Stimulated activated CD8-positive, alpha-beta memory T cell treated with anti-CD3 and anti-CD28 coated beads, Interleukin-4, amount 100 ng/mL, for 48 hours (primary cell): ENCODE measurements around the gene BARX2.

Source experiments
- DNase-seq: peaks from one replicate; pipeline ENCODE4 v3.0.0-alpha.2; 2020

Gene BARX2

GRCh38 chr11:129443276-129443675 lies 67.6 kb downstream of the BARX2 start:
- no peak for DNase-seq

DNA sequence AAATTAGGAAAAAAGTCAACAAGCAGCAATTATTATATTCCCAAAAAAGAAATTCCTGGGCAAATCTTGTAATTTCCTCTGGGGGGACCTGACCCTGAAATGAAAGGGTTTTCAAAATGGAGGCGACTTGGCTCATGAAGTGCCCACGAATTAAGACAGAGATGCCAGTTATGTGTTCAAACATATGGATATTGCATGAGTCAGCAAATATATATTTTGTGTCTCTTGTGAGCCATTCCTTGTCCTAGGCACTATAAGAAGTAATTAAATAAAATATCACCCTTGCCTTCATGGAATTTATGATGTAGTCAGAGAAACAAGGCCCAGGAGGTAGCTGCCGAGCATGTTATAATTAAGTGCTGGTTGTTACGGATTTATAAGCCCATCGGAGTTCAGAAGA lies 68.6 kb downstream of the BARX2 start:
- DNase-seq = no peak

GRCh38 chr11:129445226-129445625 lies 69.6 kb downstream of the BARX2 start:
- no peak for DNase-seq

GRCh38 chr11:129446572-129446971 lies 70.9 kb downstream of the BARX2 start:
- DNase-seq = no peak

- no peak for DNase-seq
Observed at GRCh38 chr11:129447654-129448239, 72.1 kb downstream of the BARX2 start.

DNA sequence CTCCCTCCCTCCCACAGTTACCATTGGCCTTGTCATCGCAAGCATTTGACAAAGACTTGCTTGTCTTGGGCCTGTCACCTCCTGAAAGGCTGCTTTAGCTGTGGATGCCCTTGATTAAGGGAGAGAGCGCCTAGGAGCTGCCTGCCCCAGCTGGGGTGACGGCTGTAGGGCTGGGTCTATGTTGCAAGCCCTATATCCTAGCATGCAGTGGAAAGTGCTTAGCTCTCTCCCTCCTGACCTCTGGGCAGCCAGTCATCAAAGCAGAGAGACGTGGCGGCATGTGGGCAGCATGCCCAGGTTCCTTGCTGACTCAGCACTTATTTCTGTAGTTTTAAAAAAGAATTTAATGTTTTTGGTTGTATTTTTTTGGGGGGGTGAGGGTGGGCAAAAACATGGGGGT lies 75.9 kb downstream of the BARX2 start:
- DNase-seq = no peak

- no peak for DNase-seq
Observed at GRCh38 chr11:129453293-129453721, 77.7 kb downstream of the BARX2 start.

DNA sequence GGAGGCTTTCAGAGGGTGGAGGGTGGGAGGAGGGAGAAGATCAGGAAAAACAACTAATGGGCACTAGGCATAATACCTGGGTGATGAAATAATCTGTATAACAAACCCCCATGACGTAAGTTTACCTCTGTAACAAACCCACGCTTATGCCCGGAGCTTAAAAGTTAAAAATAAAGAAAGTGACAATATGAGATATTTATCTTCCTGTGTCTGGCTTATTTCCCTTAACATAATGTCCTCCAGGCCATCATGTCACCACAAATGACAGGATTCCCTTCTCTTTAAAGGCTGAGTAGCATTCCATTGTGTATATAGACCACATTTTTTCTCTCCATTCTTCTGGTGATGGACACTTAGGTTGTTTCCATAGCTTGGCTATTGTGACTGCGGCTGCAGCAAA lies 79.5 kb downstream of the BARX2 start:
- no peak for DNase-seq

GRCh38 chr11:129455756-129456655 lies 80.4 kb downstream of the BARX2 start:
- DNase-seq = no peak

GRCh38 chr11:129457321-129457720 lies 81.7 kb downstream of the BARX2 start:
- no peak for DNase-seq

DNA sequence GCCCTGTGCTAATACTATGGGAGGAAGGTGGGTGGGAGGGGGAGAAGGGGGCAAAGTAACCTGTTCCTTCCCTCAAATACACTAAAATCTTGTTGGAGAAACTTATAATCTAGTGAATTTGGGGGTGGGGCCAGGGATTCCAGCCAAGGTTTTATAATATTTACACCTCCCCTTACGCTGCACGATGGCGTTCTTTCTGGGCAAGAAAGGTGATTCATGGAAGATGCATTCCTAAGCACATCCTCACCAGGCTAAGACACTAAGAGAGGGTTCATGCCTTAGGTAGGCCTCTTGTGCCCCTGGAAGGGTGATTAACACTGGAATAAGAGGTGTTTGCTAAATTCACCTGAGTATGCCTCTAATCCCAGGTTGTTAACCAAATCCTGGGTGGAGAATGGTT lies 82.6 kb downstream of the BARX2 start:
- DNase-seq = no peak

DNA sequence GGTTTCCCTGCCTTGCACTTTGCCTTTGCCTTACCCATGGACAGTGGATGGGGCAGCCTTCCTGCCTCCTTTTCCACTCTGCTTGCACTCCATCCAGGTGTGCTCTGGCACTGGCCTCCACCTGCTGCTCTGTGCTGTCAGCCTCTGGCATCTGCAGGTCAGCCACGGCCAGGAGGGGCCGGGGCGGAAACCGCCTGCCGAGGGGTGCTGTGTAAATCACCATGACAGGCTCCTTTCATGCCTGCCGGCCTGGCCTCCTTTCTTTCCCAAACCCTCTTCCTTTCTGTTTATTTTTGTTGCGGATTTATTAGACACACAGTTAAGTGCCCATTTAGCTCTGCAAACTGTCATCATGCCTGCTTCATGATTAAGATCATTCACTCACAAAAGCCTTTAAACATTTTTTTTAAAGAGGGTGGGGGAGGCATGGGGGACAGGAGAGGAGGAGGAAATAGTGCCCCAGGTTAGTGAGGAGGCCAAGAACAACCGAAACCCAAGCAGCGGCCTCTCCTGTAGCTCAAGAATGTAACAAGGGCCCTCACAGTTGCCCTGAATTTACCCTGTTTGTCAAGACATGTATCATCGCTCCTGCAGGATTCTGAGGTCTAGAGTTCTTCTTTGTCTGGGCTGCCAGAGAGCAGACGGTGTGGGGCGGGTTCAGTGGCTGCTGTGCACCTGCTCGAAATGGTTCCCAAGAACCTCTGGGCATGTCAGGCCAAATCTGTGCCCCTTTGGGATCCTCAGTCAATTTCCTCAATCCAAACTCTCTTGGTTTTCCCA lies 83.3 kb downstream of the BARX2 start:
- no peak for DNase-seq

DNA sequence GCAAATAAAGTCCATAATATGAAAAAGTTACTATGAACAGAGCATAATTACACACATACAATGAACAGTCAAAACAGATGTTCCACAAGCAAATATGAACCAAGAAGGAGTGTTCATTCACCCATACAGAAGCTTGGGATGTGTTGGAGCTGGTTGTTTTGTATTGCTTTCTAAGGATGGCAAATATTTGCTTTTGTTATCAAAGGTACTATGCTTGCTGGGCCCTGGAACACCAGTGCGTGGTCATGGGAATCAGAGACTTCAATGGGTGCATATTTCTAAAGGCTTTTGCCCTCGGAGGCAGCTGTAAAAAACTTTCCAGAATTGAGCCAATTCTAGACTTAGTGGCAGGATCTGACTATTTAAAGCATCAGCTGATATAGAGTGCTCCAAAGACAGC lies 85.1 kb downstream of the BARX2 start:
- no peak for DNase-seq

DNA sequence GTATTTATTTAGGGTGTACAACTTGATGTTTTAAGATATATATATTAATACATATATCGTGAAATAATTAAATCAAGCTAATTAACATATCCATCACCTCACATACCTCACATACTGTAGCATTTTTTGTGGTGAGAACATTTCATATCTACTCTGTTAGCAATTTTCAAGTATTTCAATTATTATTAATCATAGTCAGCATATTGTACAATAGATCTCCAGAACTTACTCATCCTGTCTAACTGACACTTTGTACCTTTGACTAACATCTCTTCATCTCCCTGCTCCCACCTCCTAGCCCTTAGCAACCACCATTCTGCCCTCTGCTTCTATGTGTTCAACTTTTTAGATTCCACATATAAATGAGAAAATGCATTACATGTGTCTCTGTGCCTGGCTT lies 108.4 kb downstream of the BARX2 start:
- DNase-seq = no peak

- no peak for DNase-seq
Observed at GRCh38 chr11:129489249-129489648, 113.6 kb downstream of the BARX2 start.

GRCh38 chr11:129490004-129490403 lies 114.4 kb downstream of the BARX2 start:
- no peak for DNase-seq

GRCh38 chr11:129493746-129494145 lies 118.1 kb downstream of the BARX2 start:
- no peak for DNase-seq
